GM12891 (cell line): ENCODE measurements around the gene NRG2.

Experiments
- PAX5 ChIP-seq: IDR thresholded peaks from 2 replicates; pipeline ENCODE4 v1.6.1; 2011; ENCODE audit warnings: low read length, moderate library complexity, mild to moderate bottlenecking; ENCODE audit not compliant: insufficient read depth, severe bottlenecking
- POLR2A ChIP-seq: IDR thresholded peaks from 2 replicates; pipeline ENCODE4 v1.6.1; 2011; ENCODE audit warnings: low read depth, low read length, control low read depth
- POLR2AphosphoS5 ChIP-seq: IDR thresholded peaks from 2 replicates; pipeline ENCODE4 v1.6.1; 2011; ENCODE audit warnings: low read depth, low read length, control low read depth
- POU2F2 ChIP-seq: IDR thresholded peaks from 2 replicates; pipeline ENCODE4 v1.6.1; 2011; ENCODE audit warnings: low read depth, mild to moderate bottlenecking, control low read depth, low read length, moderate library complexity
- SPI1 ChIP-seq: IDR thresholded peaks from 2 replicates; pipeline ENCODE4 v1.6.1; 2011; ENCODE audit warnings: low read depth, low read length, control low read depth
- TAF1 ChIP-seq: IDR thresholded peaks from 2 replicates; pipeline ENCODE4 v1.6.1; 2011; ENCODE audit warnings: low read depth, low read length, control low read depth

DNA sequence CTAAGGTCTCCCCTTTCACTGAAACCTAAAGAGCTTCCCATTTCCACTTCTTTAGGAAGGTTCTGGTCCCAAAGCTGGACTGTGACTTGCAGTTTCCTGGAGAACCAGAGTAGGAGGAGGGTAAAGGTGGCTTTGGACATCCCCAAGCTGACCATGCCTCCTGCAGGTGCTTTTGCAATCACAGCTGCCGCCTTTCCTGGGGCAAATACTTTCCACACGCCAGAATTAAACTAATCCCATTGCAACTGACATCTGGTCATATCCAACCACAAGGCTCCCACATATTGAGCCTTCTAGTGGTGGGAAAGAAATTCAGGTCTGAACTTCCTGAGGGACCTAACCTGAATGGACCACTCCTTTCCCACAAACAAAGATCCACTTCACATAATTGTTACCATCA lies 92.7 kb downstream of the NRG2 start:
- TF ChIP-seq POLR2A: no peak
- no peak for TF ChIP-seq TAF1
- no peak for TF ChIP-seq POLR2AphosphoS5
- no peak for TF ChIP-seq SPI1
- no peak for TF ChIP-seq PAX5
- no peak for TF ChIP-seq POU2F2
